ENCODE results near the gene ILDR1.

Gene ILDR1

DNA sequence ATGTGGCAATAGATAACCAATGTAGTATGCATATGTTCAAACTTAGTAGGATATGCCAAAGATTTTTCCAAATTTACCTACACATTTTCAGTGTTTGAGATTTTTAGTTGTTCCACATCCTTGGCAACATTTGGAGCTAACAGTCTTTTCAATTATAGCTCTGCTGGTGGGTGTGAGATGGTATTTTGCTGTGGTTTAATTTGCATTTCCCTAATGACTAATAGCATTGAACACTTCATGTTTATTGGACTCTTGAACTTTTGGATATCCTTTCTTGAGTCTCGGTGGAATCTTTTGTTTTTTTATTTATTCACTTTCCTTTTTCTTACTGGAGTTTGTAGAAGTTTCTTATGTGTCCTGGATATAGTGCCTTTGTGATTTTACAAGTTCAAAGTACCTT, 11.0 kb upstream of the ILDR1 start:
- Histone ChIP-seq H3K36me3 (replicated peaks; ENCODE audit: low read depth, low read length) (peaks cover 53% of the 10 kb centered on the region), H3K4me3 (ENCODE audit: low read length) (no peak overlapping the region), H3K9me3 (ENCODE audit: insufficient read depth, low read length) (peaks cover 63% of the 10 kb centered on the region), H3K79me2 (ENCODE audit: low read length) (no peaks in the 10 kb centered on the region), H3K4me1 (ENCODE audit: low read length) (peaks cover 31% of the 10 kb centered on the region), H3K4me2 (ENCODE audit: low read length) (no peak overlapping the region), H2AFZ (ENCODE audit: low read depth, low read length) (no peak overlapping the region), H3K27ac (ENCODE audit: low read length) (no peak overlapping the region), H4K20me1 (ENCODE audit: insufficient read depth, low read length) (no peaks in the 10 kb centered on the region), H3K9ac (ENCODE audit: low read length) (no peak overlapping the region), H3K27me3 (ENCODE audit: low read depth, low read length) (no peaks in the 10 kb centered on the region)
- TF ChIP-seq, protein P1, sequence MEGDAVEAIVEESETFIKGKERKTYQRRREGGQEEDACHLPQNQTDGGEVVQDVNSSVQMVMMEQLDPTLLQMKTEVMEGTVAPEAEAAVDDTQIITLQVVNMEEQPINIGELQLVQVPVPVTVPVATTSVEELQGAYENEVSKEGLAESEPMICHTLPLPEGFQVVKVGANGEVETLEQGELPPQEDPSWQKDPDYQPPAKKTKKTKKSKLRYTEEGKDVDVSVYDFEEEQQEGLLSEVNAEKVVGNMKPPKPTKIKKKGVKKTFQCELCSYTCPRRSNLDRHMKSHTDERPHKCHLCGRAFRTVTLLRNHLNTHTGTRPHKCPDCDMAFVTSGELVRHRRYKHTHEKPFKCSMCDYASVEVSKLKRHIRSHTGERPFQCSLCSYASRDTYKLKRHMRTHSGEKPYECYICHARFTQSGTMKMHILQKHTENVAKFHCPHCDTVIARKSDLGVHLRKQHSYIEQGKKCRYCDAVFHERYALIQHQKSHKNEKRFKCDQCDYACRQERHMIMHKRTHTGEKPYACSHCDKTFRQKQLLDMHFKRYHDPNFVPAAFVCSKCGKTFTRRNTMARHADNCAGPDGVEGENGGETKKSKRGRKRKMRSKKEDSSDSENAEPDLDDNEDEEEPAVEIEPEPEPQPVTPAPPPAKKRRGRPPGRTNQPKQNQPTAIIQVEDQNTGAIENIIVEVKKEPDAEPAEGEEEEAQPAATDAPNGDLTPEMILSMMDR (IDR thresholded peaks at IDR 0.05; ENCODE audit: low read depth, low read length), result no peak
- no peak for TF ChIP-seq EZH2phosphoT487 (IDR thresholded peaks at IDR 0.05; ENCODE audit: low read depth)

DNA sequence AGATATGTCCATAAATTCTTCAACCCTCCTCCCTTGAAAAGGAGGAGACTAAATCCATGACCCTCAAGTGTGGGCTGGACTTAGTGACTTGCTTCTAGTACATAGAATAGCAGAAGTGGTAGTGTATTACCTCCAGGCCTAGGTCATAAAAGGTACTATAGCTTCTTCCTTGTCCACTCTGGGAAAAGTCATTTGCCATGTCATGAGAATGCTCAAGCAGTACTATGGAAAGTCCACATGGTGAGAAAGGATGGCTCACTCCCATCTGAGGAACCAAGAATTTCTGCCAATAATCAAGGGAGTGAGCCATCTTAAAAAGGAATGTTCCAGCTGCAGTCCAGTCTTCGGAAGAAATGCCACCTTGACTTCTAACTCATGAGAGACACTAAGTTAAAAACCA, 10.5 kb upstream of the ILDR1 start:
- Histone ChIP-seq H3K79me2 (ENCODE audit: low read length) (no peaks in the 10 kb centered on the region), H3K27me3 (ENCODE audit: low read depth, low read length) (no peaks in the 10 kb centered on the region), H3K9me3 (ENCODE audit: insufficient read depth, low read length) (peaks cover 58% of the 10 kb centered on the region), H3K4me3 (ENCODE audit: low read length) (no peak overlapping the region), H3K4me2 (ENCODE audit: low read length) (no peak overlapping the region), H3K4me1 (ENCODE audit: low read length) (peaks cover 31% of the 10 kb centered on the region), H3K27ac (ENCODE audit: low read length) (no peak overlapping the region), H2AFZ (ENCODE audit: low read depth, low read length) (no peak overlapping the region), H4K20me1 (ENCODE audit: insufficient read depth, low read length) (no peaks in the 10 kb centered on the region), H3K36me3 (replicated peaks; ENCODE audit: low read depth, low read length) (peaks cover 51% of the 10 kb centered on the region), H3K9ac (ENCODE audit: low read length) (no peak overlapping the region)
- TF ChIP-seq, protein P1 (IDR thresholded peaks at IDR 0.05; ENCODE audit: low read depth, low read length), result no peak
- no peak for TF ChIP-seq EZH2phosphoT487 (IDR thresholded peaks at IDR 0.05; ENCODE audit: low read depth)

DNA sequence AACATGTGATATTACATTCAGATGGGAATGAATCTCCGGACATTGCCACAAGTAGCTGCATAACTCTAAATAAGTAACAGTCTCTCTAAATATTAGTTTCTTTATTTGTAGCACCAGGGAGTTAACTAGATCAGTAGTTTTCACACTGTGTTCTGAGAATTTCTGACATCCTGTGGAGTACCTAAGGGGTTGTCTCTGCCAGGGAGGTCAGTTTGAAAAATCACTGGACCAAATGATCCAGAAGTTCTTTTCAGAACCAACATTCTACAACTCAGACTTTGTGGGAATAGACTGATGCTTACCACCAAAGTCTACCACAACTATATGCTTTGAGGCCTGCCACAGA, 9.0 kb upstream of the ILDR1 start:
- H3K4me2 ChIP-seq (ENCODE audit: low read length), result peak overlapping the region; percentile 1; the same call in 1 of the 2 replicates
- peaks cover 49% of the 10 kb centered on the region for H3K9me3 ChIP-seq (ENCODE audit: insufficient read depth, low read length)
- H3K79me2 ChIP-seq (ENCODE audit: low read length), result no peaks in the 10 kb centered on the region
- no peaks in the 10 kb centered on the region for H3K27me3 ChIP-seq (ENCODE audit: low read depth, low read length)
- peaks cover 31% of the 10 kb centered on the region for H3K4me1 ChIP-seq (ENCODE audit: low read length)
- peak overlapping the region; percentile 73 for H3K27ac ChIP-seq (ENCODE audit: low read length)
- no peak overlapping the region for H3K4me3 ChIP-seq (ENCODE audit: low read length)
- no peaks in the 10 kb centered on the region for H4K20me1 ChIP-seq (ENCODE audit: insufficient read depth, low read length)
- H3K36me3 ChIP-seq (replicated peaks; ENCODE audit: low read depth, low read length), result peaks cover 51% of the 10 kb centered on the region
- H3K9ac ChIP-seq (ENCODE audit: low read length), result no peak overlapping the region
- no peak for TF ChIP-seq EZH2phosphoT487 (IDR thresholded peaks at IDR 0.05; ENCODE audit: low read depth)
- H2AFZ ChIP-seq (ENCODE audit: low read depth, low read length), result peak overlapping the region; percentile 59; the same call in 1 of the 2 replicates

DNA sequence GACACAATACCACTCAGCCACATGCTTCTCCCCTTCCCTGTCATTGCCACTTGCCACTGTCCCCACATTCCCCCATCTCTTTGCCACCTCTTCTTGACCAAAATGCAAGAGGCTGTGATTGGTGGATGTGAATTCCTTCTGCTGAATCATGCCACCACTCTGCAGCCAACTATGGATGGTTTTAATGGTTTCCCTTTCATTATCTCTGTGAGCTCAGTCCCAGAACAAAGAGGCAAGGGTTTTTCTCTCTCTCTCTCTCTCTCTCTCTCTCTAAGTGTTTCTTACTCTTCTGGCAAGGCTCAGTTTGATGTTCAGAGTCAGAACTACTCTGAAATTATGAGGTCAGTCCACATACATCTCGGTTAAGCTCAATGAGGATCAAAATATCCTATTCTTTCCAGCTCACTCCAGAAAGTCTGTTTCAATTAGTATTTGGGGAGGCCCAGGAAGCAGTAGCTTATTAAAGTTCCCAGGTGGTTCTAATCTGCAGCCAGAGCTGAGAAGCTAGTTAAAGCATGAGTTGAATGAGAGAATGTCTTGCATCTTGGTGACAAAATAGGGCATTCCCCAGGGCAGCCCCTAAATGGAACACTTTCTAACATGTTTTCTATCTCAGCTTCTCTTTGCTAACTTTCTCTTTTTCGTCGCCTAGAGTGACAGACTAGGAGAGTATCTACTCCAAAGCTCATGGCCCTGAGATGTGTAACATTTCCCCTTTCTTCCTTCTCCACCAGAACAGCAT, 8.5 kb upstream of the ILDR1 start:
- peak overlapping the region; percentile 73 for H3K27ac ChIP-seq (ENCODE audit: low read length)
- H3K79me2 ChIP-seq (ENCODE audit: low read length), result no peaks in the 10 kb centered on the region
- no peak for TF ChIP-seq EZH2phosphoT487 (IDR thresholded peaks at IDR 0.05; ENCODE audit: low read depth)
- TF ChIP-seq, protein P1 (IDR thresholded peaks at IDR 0.05; ENCODE audit: low read depth, low read length), result no peak
- no peak overlapping the region for H3K4me3 ChIP-seq (ENCODE audit: low read length)
- peaks cover 46% of the 10 kb centered on the region for H3K9me3 ChIP-seq (ENCODE audit: insufficient read depth, low read length)
- peaks cover 50% of the 10 kb centered on the region for H3K36me3 ChIP-seq (replicated peaks; ENCODE audit: low read depth, low read length)
- peak overlapping the region; percentile 8; the same call in 1 of the 2 replicates for H3K4me2 ChIP-seq (ENCODE audit: low read length)
- H3K4me1 ChIP-seq (ENCODE audit: low read length), result peaks cover 26% of the 10 kb centered on the region
- H3K9ac ChIP-seq (ENCODE audit: low read length), result no peak overlapping the region
- no peaks in the 10 kb centered on the region for H4K20me1 ChIP-seq (ENCODE audit: insufficient read depth, low read length)
- H2AFZ ChIP-seq (ENCODE audit: low read depth, low read length), result peak overlapping the region; percentile 59; the same call in 1 of the 2 replicates
- H3K27me3 ChIP-seq (ENCODE audit: low read depth, low read length), result no peaks in the 10 kb centered on the region

All from OCI-LY3 (cell line).